Activated CD8-positive, alpha-beta memory T cell treated with anti-CD3 and anti-CD28 coated beads, Interleukin-2, amount 50 U/mL, for 48 hours (primary cell): Measurements from ENCODE around the gene PSKH1.
"Not testable (repeated sequence)": the region's sequence is repeated elsewhere in the genome, so short reads cannot be mapped to it uniquely, and the experiment has no call there.

ENCODE experiments used
- DNase-seq: peaks from one replicate; pipeline ENCODE4 v3.0.0-alpha.2; 2020

The PSKH1 gene

GRCh38 chr16:67927131-67927941 is 34.3 kb downstream of the PSKH1 start:
- DNase-seq = no peak

GRCh38 chr16:67928147-67928546 is 35.1 kb downstream of the PSKH1 start:
- no peak for DNase-seq

- peak; percentile 88 for DNase-seq
Measured at GRCh38 chr16:67928561-67929364, 35.7 kb downstream of the PSKH1 start.

- DNase-seq = no peak
Measured at GRCh38 chr16:67930191-67930590, 37.1 kb downstream of the PSKH1 start.

GRCh38 chr16:67930678-67931211 is 37.7 kb downstream of the PSKH1 start:
- no peak for DNase-seq

- DNase-seq = no peak
Measured at GRCh38 chr16:67931712-67932461, 38.8 kb downstream of the PSKH1 start, which contains the start of gene CTRL. Gene CTRL (minus strand): TSS chr16:67931862. CDS start chr16:67931852, 10 bp downstream.

GRCh38 chr16:67932462-67932840 is 39.4 kb downstream of the PSKH1 start:
- no peak for DNase-seq

GRCh38 chr16:67933805-67934204 is 40.8 kb downstream of the PSKH1 start:
- DNase-seq = no peak

- no peak for DNase-seq
Measured at GRCh38 chr16:67934306-67935100, 41.4 kb downstream of the PSKH1 start.

GRCh38 chr16:67935101-67935401 is 42.0 kb downstream of the PSKH1 start:
- DNase-seq = no peak

- peak; percentile 94 for DNase-seq
Measured at GRCh38 chr16:67935402-67936123, 42.5 kb downstream of the PSKH1 start.

GRCh38 chr16:67936124-67936879 is 43.2 kb downstream of the PSKH1 start, which contains the start of gene PSMB10:
Gene PSMB10 (minus strand): TSS chr16:67936850. CDS start chr16:67936749, 101 bp downstream.
- peak; percentile 82 for DNase-seq

GRCh38 chr16:67936880-67937605 is 44.0 kb downstream of the PSKH1 start:
- DNase-seq = no peak

GRCh38 chr16:67937713-67938112 is 44.7 kb downstream of the PSKH1 start:
- DNase-seq = not testable (repeated sequence)

- peak; percentile 80 for DNase-seq
Measured at GRCh38 chr16:67939507-67940445, 46.7 kb downstream of the PSKH1 start.

- DNase-seq = no peak
Measured at GRCh38 chr16:67940446-67941089, 47.5 kb downstream of the PSKH1 start.

GRCh38 chr16:67941469-67942199 is 48.6 kb downstream of the PSKH1 start:
- no peak for DNase-seq

- no peak for DNase-seq
Measured at GRCh38 chr16:67942200-67942509, 49.1 kb downstream of the PSKH1 start.
